Sigmoid colon (tissue), 7 donors: ENCODE data around the gene PDZD7. TPM values are rescaled to one million over a fixed set of nuclear protein-coding genes. Genes with fewer than 3 reads are reported as not detected.

Source experiments
- DNase-seq: peaks from one replicate; pipeline ENCODE4 v3.0.0-alpha.2; 2019
- H3K27ac ChIP-seq, 4 donors: fragments of 200-600 bp; sonication (generic); one replicate each; pipeline ENCODE4 v1.5.1; 2016 to 2019; ENCODE audit warnings: mild to moderate bottlenecking in 1 of 4
- H3K27me3 ChIP-seq, 3 donors: fragments of 200-600 bp; sonication (generic); one replicate each; pipeline ENCODE4 v1.5.1; 2019; ENCODE audit warnings: mild to moderate bottlenecking in 1 of 3
- H3K36me3 ChIP-seq, 4 donors: fragments of 200-600 bp; sonication (generic); one replicate each; pipeline ENCODE4 v1.5.1; 2016 to 2019
- H3K4me1 ChIP-seq, 4 donors: fragments of 200-600 bp; sonication (generic); one replicate each; pipeline ENCODE4 v1.5.1; 2017 to 2019
- H3K4me3 ChIP-seq, 4 donors: fragments of 200-600 bp; sonication (generic); one replicate each; pipeline ENCODE4 v1.5.1; 2017 to 2019; ENCODE audit warnings: mild to moderate bottlenecking in 2 of 4, moderate library complexity in 1 of 4
- H3K9me3 ChIP-seq, 4 donors: fragments of 200-600 bp in 3 of 4; sonication (generic) in 3 of 4; one replicate each; pipeline versions ENCODE4 v1.5.1 to v1.6.1; 2013 to 2019
- EP300 ChIP-seq, 4 donors: sonication (generic); formaldehyde crosslinking; IDR thresholded peaks; one replicate each; pipeline ENCODE4 v1.6.1; 2017; ENCODE audit warnings: antibody characterized with exemption in 4 of 4
- POLR2A ChIP-seq, 2 donors: fragments of 450-650 bp; IDR thresholded peaks; one replicate each; pipeline ENCODE4 v1.6.1; 2016; ENCODE audit warnings: antibody characterized with exemption in 2 of 2, mild to moderate bottlenecking in 2 of 2, moderate library complexity in 2 of 2
- POLR2AphosphoS5 ChIP-seq, 4 donors: sonication (generic); formaldehyde crosslinking; IDR thresholded peaks; one replicate each; pipeline ENCODE4 v1.6.1; 2017; ENCODE audit warnings: antibody characterized with exemption in 4 of 4
- WGBS, 2 donors: extraction: QIAGEN DNeasy Blood & Tissue Kit; methylation state at CpG; one replicate each; pipeline ENCODE4 v1.1.7; 2013; 5-methylcytosine and 5-hydroxymethylcytosine counted together
- intact Hi-C: fragments of 100-400 bp; cut with DNase I; formaldehyde crosslinking; loops from one replicate; pipeline ENCODE4 v1.15.1; 2023
- polyA plus RNA-seq, 3 donors: library from polyadenylated mRNA; stranded (reverse); fragments of 200-250 nt; gene quantifications; one replicate each; pipeline ENCODE4 v1.2.3, GENCODE V29; 2013
- total RNA-seq, 4 donors: library from RNA; depleted of rRNA; stranded (reverse); fragments of >200 nt; gene quantifications; one replicate each; pipeline ENCODE4 v1.1.0, GENCODE V29; 2016
- TF ChIP-seq, protein P1 (sequence below), 4 experiments: fragments of 450-650 bp in 3 of 4; fragments of 200-600 bp in 1 of 4; IDR thresholded peaks; one replicate each; pipeline ENCODE4 v1.5.1; 2016 to 2019; ENCODE audit warnings: antibody characterized with exemption in 4 of 4, mild to moderate bottlenecking in 3 of 4, moderate library complexity in 2 of 4
- donor health status: healthy with polysubstance abuse.
- donor health status: Bipolar disorder and iron deficiency.
- donor health status: healthy.

Gene PDZD7
- total RNA-seq (1 to 10 TPM in 3 of 4 donors, under 1 TPM in 1; 0.16 to 2.4 (median 1.3) TPM), polyA plus RNA-seq (under 1 TPM in 2 of 3 donors, not detected in 1; 0.60 to 0.70 TPM)

- 0 to 1% methylated on average over 38 of the region's 38 CpGs for WGBS, 2 donors
- peak; percentile 98 for DNase-seq
- H3K4me1 ChIP-seq: peaks cover 0 to 28% (median 20%) of the 10 kb centered on the region in 4 donors
Observed at GRCh38 chr10:101031128-101031795, at the start of gene PDZD7, which contains the start of gene SFXN3. TSS of gene PDZD7 (minus strand) at chr10:101031129. CDS start at chr10:101030219, 910 bp downstream. TSS of gene SFXN3 (plus strand) at chr10:101031234. CDS start at chr10:101034695, 3,461 bp downstream.

GRCh38 chr10:101079874-101080273, 48.9 kb upstream of the PDZD7 start:
- Histone ChIP-seq H3K36me3 (no peaks in the 10 kb centered on the region), H3K4me3 (no peak overlapping the region), H3K9me3 (no peaks in the 10 kb centered on the region), H3K27ac (no peak overlapping the region), H3K27me3 (peaks cover 4 to 61% (median 19%) of the 10 kb centered on the region in 3 donors), H3K4me1 (no peaks in the 10 kb centered on the region)
- no peak for DNase-seq
- intact Hi-C loops: no loop called here
- TF ChIP-seq EP300 (IDR thresholded peaks at IDR 0.05): no peak
- TF ChIP-seq, protein P1, sequence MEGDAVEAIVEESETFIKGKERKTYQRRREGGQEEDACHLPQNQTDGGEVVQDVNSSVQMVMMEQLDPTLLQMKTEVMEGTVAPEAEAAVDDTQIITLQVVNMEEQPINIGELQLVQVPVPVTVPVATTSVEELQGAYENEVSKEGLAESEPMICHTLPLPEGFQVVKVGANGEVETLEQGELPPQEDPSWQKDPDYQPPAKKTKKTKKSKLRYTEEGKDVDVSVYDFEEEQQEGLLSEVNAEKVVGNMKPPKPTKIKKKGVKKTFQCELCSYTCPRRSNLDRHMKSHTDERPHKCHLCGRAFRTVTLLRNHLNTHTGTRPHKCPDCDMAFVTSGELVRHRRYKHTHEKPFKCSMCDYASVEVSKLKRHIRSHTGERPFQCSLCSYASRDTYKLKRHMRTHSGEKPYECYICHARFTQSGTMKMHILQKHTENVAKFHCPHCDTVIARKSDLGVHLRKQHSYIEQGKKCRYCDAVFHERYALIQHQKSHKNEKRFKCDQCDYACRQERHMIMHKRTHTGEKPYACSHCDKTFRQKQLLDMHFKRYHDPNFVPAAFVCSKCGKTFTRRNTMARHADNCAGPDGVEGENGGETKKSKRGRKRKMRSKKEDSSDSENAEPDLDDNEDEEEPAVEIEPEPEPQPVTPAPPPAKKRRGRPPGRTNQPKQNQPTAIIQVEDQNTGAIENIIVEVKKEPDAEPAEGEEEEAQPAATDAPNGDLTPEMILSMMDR (IDR thresholded peaks at IDR 0.05): no peak
- no peak for TF ChIP-seq POLR2A (IDR thresholded peaks at IDR 0.05)
- no peak for TF ChIP-seq POLR2AphosphoS5 (IDR thresholded peaks at IDR 0.05)
- 76 to 82% methylated on average over 1 of the region's 1 CpG for WGBS, 2 donors

More at GRCh38 chr10:101031128-101031795, at the start of gene PDZD7, which contains the start of gene SFXN3:
- Histone ChIP-seq H3K9me3 (no peaks in the 10 kb centered on the region), H3K27me3 (peaks cover 0 to 10% (median 0%) of the 10 kb centered on the region in 3 donors), H3K27ac (peak within 1 kb of the TSS; percentile 91 to 98 (median 96)), H3K4me3 (peak within 1 kb of the TSS; percentile 66 to 85 (median 76)), H3K36me3 (peaks cover 8 to 17% (median 14%) of the 10 kb centered on the region in 4 donors)
- intact Hi-C loops: loop anchor here (5.0 to 10.0 kb wide), 2 partner anchors 36 to 324 kb away; partner anchors contain the start of gene BTRC
- TF ChIP-seq, protein P1 (IDR thresholded peaks at IDR 0.05): no peak
- TF ChIP-seq EP300 (IDR thresholded peaks at IDR 0.05) (no peak), POLR2AphosphoS5 (IDR thresholded peaks at IDR 0.05) (peak; percentile 76 to 83 (median 83)), POLR2A (IDR thresholded peaks at IDR 0.05) (peak; percentile 39 to 76)

DNA sequence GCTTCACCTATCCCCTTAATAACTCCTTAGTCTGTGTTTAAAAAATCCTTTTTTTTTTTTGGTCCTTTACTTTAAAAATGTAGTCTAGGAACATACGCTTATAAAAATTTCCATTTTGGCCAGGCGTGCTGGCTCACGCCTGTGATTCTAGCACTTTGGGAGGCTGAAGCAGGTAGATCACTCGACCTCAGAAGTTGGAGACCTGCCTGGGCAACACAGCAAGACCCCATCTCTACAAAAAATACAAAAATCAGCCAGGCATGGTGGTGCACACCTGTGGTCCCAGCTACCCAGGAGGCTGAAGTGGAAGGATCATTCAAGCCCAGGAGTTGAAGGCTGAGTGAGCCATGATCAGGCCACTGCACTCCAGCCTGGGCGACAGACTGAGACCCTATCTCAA, 45.7 kb upstream of the PDZD7 start:
- H3K4me3 ChIP-seq: no peak overlapping the region
- no peaks in the 10 kb centered on the region for H3K4me1 ChIP-seq
- TF ChIP-seq POLR2A (IDR thresholded peaks at IDR 0.05) (no peak), POLR2AphosphoS5 (IDR thresholded peaks at IDR 0.05) (no peak), EP300 (IDR thresholded peaks at IDR 0.05) (no peak)
- TF ChIP-seq, protein P1 (IDR thresholded peaks at IDR 0.05): no peak
- intact Hi-C loops: no loop called here
- 70 to 77% methylated on average over 5 of the region's 5 CpGs for WGBS, 2 donors
- H3K36me3 ChIP-seq: no peaks in the 10 kb centered on the region
- DNase-seq: no peak
- H3K9me3 ChIP-seq: no peaks in the 10 kb centered on the region
- no peak overlapping the region for H3K27ac ChIP-seq
- H3K27me3 ChIP-seq: peaks cover 7 to 65% (median 38%) of the 10 kb centered on the region in 3 donors

DNA sequence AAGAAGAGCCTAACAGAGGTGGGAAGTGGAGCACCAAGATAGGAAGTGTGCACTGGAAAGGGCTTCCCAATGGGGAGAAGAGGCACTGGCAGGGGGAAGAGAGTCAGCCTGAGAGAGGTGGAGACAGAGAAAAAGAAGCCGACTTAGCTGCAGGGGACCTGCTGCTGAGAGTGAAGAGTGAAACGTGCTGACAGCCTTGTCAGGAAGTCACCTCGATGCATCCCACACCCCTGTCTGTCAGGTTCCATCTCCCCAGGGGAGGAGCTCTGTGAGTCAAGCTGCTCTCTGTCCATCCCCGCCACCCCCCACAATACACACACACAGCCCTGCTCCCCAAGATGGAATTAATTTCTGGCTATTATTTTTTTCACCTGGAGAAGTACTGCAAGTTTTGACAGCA, 44.8 kb upstream of the PDZD7 start:
- Histone ChIP-seq H3K4me1 (no peaks in the 10 kb centered on the region), H3K36me3 (no peaks in the 10 kb centered on the region), H3K27ac (no peak overlapping the region), H3K27me3 (peaks cover 7 to 62% (median 41%) of the 10 kb centered on the region in 3 donors), H3K9me3 (no peaks in the 10 kb centered on the region), H3K4me3 (no peak overlapping the region)
- no peak for DNase-seq
- intact Hi-C loops: no loop called here
- no peak for TF ChIP-seq POLR2A (IDR thresholded peaks at IDR 0.05)
- TF ChIP-seq, protein P1 (IDR thresholded peaks at IDR 0.05): no peak
- no peak for TF ChIP-seq POLR2AphosphoS5 (IDR thresholded peaks at IDR 0.05)
- no peak for TF ChIP-seq EP300 (IDR thresholded peaks at IDR 0.05)
- WGBS, 2 donors: 12 to 13% methylated on average over 4 of the region's 4 CpGs
